HepG2 (cell line): ENCODE results near the gene CCNI2. TPM values are rescaled to one million over a fixed set of nuclear protein-coding genes. Genes with fewer than 3 reads are reported as not detected.

Source experiments
- ATAC-seq: fragments of 200-7000 bp; cut with Tn5 transposase; 3 replicates; pipeline ENCODE4 v1.9.1; 2020; ENCODE audit warnings: mild to moderate bottlenecking, moderate library complexity
- BruUV-seq: library from RNA; stranded (reverse); fragments of 400-500 nt; replicated peaks from 2 replicates; lab custom pipeline; 2021; lab: Mats Ljungman, UMichigan
- CTCF ChIA-PET: fragments of 300-600 bp; formaldehyde crosslinking; extraction: SDS; loops from one replicate; lab custom pipeline; 2021; ENCODE audit warnings: low total read pairs, inconsistent platforms, low intra/inter-chr PET ratio; lab: Yijun Ruan, JAX
- POLR2A ChIA-PET: fragments of 350-600 bp; sonication (Branson Sonifier 250); formaldehyde crosslinking; loops from one replicate; lab custom pipeline; 2020; ENCODE audit warnings: antibody characterized with exemption, inconsistent platforms; lab: Yijun Ruan, JAX
- DNase-seq: peaks from one replicate; pipeline ENCODE4 v3.0.0-alpha.2; 2015; ENCODE audit warnings: low spot score
- FAIRE-seq: peaks from 3 replicates; lab custom pipeline; 2011; peaks lifted over from hg19 to GRCh38; lab: Jason Lieb, UNC
- H2AFZ ChIP-seq: one replicate; pipeline ENCODE4 v1.6.1; 2011; ENCODE audit warnings: low read length, inconsistent platforms
- H3K27ac ChIP-seq: fragments of 300-600 bp; 3 replicates; pipeline ENCODE4 v1.8.0; 2011; ENCODE audit warnings: mixed run types, mild to moderate bottlenecking, mixed read lengths, low read length, inconsistent platforms; ENCODE audit not compliant: insufficient read depth; ENCODE audit errors: extremely low read length
- H3K27me3 ChIP-seq, 2 experiments: fragments of 200-600 bp in 1 of 2; 2 replicates in 1 of 2; 3 replicates in 1 of 2; pipeline versions ENCODE4 v1.6.0 to v1.8.0; 2011; ENCODE audit warnings: low read length in 2 of 2, mild to moderate bottlenecking in 2 of 2, moderate library complexity in 2 of 2, inconsistent platforms in 1 of 2; ENCODE audit not compliant: insufficient read depth in 2 of 2, control insufficient read depth in 1 of 2
- H3K36me3 ChIP-seq, 2 experiments: fragments of 200-600 bp in 1 of 2; replicated peaks in 1 of 2; 2 replicates in 1 of 2; 3 replicates in 1 of 2; pipeline versions ENCODE4 v1.5.1 to v1.8.0; 2011; ENCODE audit warnings: low read length in 2 of 2, inconsistent platforms in 1 of 2; ENCODE audit not compliant: insufficient read depth in 2 of 2, control insufficient read depth in 1 of 2
- H3K4me1 ChIP-seq: 2 replicates; pipeline ENCODE4 v1.5.1; 2012; ENCODE audit warnings: low read length, inconsistent platforms; ENCODE audit not compliant: insufficient read depth
- H3K4me2 ChIP-seq: 2 replicates; pipeline ENCODE4 v1.6.0; 2011; ENCODE audit warnings: low read depth, low read length, inconsistent platforms
- H3K4me3 ChIP-seq, 3 experiments: fragments of 200-600 bp in 1 of 3; sonication (generic), shearing (Covaris generic) in 1 of 3; replicated peaks in 1 of 3; 2 replicates each; pipeline ENCODE4 v1.5.1; 2011 to 2016; ENCODE audit warnings: low read length in 3 of 3, inconsistent platforms in 2 of 3, low read depth in 2 of 3, mild to moderate bottlenecking in 2 of 3, control low read depth in 1 of 3, mixed read lengths in 1 of 3; ENCODE audit not compliant: insufficient read depth in 1 of 3
- H3K79me2 ChIP-seq: one replicate; pipeline ENCODE4 v1.6.1; 2011; ENCODE audit warnings: low read length, inconsistent platforms; ENCODE audit not compliant: insufficient read depth
- H3K9ac ChIP-seq: 2 replicates; pipeline ENCODE4 v1.6.0; 2011; ENCODE audit warnings: mild to moderate bottlenecking, low read depth, low read length, inconsistent platforms; ENCODE audit not compliant: insufficient read depth
- H3K9me3 ChIP-seq: 2 replicates; pipeline ENCODE4 v1.5.1; 2012; ENCODE audit warnings: mild to moderate bottlenecking, low read length
- H4K20me1 ChIP-seq: 2 replicates; pipeline ENCODE4 v1.6.0; 2011; ENCODE audit warnings: inconsistent platforms, mild to moderate bottlenecking, low read length, moderate library complexity; ENCODE audit not compliant: insufficient read depth
- CBX1 ChIP-seq: IDR thresholded peaks from one replicate; pipeline ENCODE4 v1.6.1; 2016; ENCODE audit warnings: antibody characterized with exemption, low read depth
- MTA3 ChIP-seq: sonication (generic); formaldehyde crosslinking; IDR thresholded peaks from 2 replicates; pipeline ENCODE4 v1.4.0; 2020; ENCODE audit warnings: missing genetic modification reagents
- YY1 ChIP-seq: IDR thresholded peaks from 2 replicates; pipeline ENCODE4 v1.6.1; 2011; ENCODE audit warnings: low read length, low read depth, moderate library complexity, mild to moderate bottlenecking; ENCODE audit not compliant: insufficient read depth, insufficient replicate concordance
- ZNF224 ChIP-seq: sonication (generic); formaldehyde crosslinking; IDR thresholded peaks from 2 replicates; pipeline ENCODE4 v1.5.0; 2020; ENCODE audit warnings: mild to moderate bottlenecking, missing genetic modification reagents
- ZNF317 ChIP-seq: sonication (generic); formaldehyde crosslinking; IDR thresholded peaks from 2 replicates; pipeline ENCODE4 v1.5.0; 2020; ENCODE audit warnings: mild to moderate bottlenecking, missing genetic modification reagents
- ZSCAN25 ChIP-seq: sonication (generic); formaldehyde crosslinking; IDR thresholded peaks from 2 replicates; pipeline ENCODE4 v1.8.0; 2022; ENCODE audit warnings: mild to moderate bottlenecking, missing genetic modification reagents
- WGBS: methylation state at CpG from one replicate; pipeline ENCODE4 v1.1.6; 2017; ENCODE audit warnings: low lambda C conversion rate; 5-methylcytosine and 5-hydroxymethylcytosine counted together
- in situ Hi-C: cut with HindIII; loops from 2 replicates; pipeline ENCODE4 v1.10.0; 2017; ENCODE audit warnings: low pct_unique_long_range_greater_than_20kb; ENCODE audit not compliant: extremely low pct_ligation_motif_present
- intact Hi-C: fragments of 100-400 bp; cut with micrococcal nuclease; formaldehyde crosslinking; loops from one replicate; pipeline ENCODE4 v1.10.0; 2022; ENCODE audit not compliant: unreplicated experiment
- polyA plus RNA-seq, 8 experiments: library from polyadenylated mRNA; depleted of rRNA in 3 of 8; stranded (reverse) in 7 of 8; unstranded in 1 of 8; fragments of >200 nt; fragmentation: Illumina TruSeq in 4 of 8; extraction: Trizol in 4 of 8; gene quantifications; 2 replicates each; pipeline versions ENCODE4 v1.2.1 to v1.2.3, GENCODE V29; 2011 to 2016; ENCODE audit warnings: low read depth in 4 of 8, missing spikeins in 1 of 8, mixed read lengths in 1 of 8; ENCODE audit not compliant: insufficient read depth in 1 of 8
- total RNA-seq, 5 experiments: library from RNA; depleted of rRNA; stranded (reverse); fragments of >200 nt; fragmentation: Illumina TruSeq; extraction: Trizol; gene quantifications; 2 replicates each; pipeline ENCODE4 v1.2.3, GENCODE V29; 2016; ENCODE audit warnings: low read depth in 1 of 5
- TF ChIP-seq, protein P1 (sequence below): sonication (generic); formaldehyde crosslinking; IDR thresholded peaks from 2 replicates; pipeline ENCODE4 v1.4.0; 2020; ENCODE audit warnings: missing genetic modification reagents

CCNI2 gene
- total and polyA plus RNA-seq, 2 of the 13 experiments (the other 11 are each of a cell fraction or from before 2014, with no cell fraction given) = not detected

DNA sequence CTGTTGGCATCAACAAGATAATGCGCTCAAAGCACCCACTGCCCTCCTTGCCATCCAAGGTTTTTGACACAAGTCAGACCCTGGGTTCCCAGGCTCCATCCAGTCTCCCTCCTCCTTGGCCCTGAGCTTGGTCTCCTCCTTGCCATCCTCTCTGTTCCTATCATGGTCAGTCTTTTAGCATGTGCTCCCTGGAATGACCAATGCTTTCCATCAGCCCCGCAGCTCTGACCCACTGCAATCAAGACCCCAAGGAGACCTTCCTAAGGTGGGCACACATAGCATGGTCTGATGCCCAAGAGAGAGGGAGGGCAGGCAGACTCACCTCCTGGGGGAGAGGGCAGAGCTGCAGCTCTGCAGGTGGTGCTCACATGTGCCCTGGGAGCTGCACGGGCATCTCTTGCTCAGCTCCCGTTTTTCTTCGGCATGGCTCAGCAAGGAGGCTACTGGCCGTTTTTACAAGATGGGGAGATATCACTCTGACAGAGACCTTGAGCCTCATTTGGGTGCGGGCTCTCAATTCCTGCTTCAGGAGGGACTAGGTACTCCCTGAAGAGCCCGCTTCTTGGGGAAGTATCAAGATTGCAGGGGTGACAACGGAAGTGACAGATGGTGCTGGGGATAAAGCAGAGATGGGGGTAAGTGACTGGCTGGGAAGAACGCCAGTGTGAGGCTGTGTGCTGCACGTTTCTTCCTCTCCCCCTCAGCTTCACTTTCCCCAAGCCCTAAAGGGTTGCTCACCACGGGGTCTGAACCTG is 26.6 kb downstream of the CCNI2 start (continued):
- TF ChIP-seq, protein P1, sequence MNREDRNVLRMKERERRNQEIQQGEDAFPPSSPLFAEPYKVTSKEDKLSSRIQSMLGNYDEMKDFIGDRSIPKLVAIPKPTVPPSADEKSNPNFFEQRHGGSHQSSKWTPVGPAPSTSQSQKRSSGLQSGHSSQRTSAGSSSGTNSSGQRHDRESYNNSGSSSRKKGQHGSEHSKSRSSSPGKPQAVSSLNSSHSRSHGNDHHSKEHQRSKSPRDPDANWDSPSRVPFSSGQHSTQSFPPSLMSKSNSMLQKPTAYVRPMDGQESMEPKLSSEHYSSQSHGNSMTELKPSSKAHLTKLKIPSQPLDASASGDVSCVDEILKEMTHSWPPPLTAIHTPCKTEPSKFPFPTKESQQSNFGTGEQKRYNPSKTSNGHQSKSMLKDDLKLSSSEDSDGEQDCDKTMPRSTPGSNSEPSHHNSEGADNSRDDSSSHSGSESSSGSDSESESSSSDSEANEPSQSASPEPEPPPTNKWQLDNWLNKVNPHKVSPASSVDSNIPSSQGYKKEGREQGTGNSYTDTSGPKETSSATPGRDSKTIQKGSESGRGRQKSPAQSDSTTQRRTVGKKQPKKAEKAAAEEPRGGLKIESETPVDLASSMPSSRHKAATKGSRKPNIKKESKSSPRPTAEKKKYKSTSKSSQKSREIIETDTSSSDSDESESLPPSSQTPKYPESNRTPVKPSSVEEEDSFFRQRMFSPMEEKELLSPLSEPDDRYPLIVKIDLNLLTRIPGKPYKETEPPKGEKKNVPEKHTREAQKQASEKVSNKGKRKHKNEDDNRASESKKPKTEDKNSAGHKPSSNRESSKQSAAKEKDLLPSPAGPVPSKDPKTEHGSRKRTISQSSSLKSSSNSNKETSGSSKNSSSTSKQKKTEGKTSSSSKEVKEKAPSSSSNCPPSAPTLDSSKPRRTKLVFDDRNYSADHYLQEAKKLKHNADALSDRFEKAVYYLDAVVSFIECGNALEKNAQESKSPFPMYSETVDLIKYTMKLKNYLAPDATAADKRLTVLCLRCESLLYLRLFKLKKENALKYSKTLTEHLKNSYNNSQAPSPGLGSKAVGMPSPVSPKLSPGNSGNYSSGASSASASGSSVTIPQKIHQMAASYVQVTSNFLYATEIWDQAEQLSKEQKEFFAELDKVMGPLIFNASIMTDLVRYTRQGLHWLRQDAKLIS (CRISPR knock-in tag) = no peak

DNA sequence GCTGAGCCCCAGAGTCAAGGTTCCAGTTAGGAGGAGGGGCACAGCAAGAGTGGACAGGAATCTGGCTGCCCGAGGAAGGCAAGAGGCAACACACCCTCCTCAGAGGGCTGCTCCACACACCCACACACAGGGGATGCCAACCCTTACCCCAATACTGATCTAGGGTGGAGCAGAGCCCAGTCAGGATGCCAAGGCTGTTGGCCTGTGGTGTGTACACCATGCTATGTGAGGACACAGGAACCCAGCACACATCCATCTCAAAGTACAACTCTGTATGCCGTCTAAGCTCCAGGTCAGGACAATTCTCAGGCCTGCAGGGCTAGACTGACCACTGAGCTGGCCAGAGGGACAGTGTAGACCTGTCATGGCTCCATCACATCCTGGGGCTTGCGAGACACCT is 27.2 kb downstream of the CCNI2 start:
- intact Hi-C loops (no loop called here), in situ Hi-C loops (loop anchor here (5.0 kb wide), 1 partner anchor 43 kb away; no protein-coding TSS in a partner anchor)
- Histone ChIP-seq H3K4me2 (no peak overlapping the region), H3K27me3 (no peaks in the 10 kb centered on the region), H3K9me3 (no peaks in the 10 kb centered on the region), H2AFZ (no peak overlapping the region), H3K79me2 (peaks cover 51% of the 10 kb centered on the region), H3K4me3 (no peak overlapping the region), H4K20me1 (no peaks in the 10 kb centered on the region), H3K36me3 (no peaks in the 10 kb centered on the region), H3K27ac (no peak overlapping the region), H3K4me1 (peaks cover 68% of the 10 kb centered on the region), H3K9ac (no peak overlapping the region)
- no peak for FAIRE-seq
- BruUV-seq = no TSS peak
- WGBS = 75% methylated on average over 2 of the region's 3 CpGs
- TF ChIP-seq CBX1 (no peak), ZNF224 (CRISPR knock-in tag) (no peak), YY1 (no peak), MTA3 (CRISPR knock-in tag) (no peak), ZSCAN25 (no peak), ZNF317 (CRISPR knock-in tag) (no peak)
- DNase-seq = no peak
- ATAC-seq = no peak
- CTCF ChIA-PET = no interaction called here
- POLR2A ChIA-PET = interaction anchor here (4.2 kb wide), 1 partner anchor 33 kb away, joined by 21 read pairs; no protein-coding TSS in a partner anchor
